Measurements from ENCODE around the gene AAMP. TPM values are rescaled to one million over a fixed set of nuclear protein-coding genes. Genes with fewer than 3 reads are reported as not detected.

The AAMP gene
- total and polyA plus RNA-seq, 4 donors = 82.1 to 128 (median 113) TPM

- WGBS (ENCODE audit: insufficient coverage) = no CpG with 5 or more reads among the region's 1 CpG
- H3K4me1 ChIP-seq (ENCODE audit: control insufficient read depth, insufficient read depth, low read length) = no peaks in the 10 kb centered on the region
- H3K9me3 ChIP-seq (ENCODE audit: control insufficient read depth, insufficient read depth, low read length) = no peaks in the 10 kb centered on the region
- no peaks in the 10 kb centered on the region for H3K27me3 ChIP-seq (ENCODE audit: control insufficient read depth, insufficient read depth, low read length)
- H3K4me3 ChIP-seq (ENCODE audit: low read depth, low read length) = no peak overlapping the region
- peaks cover 50% of the 10 kb centered on the region for H3K36me3 ChIP-seq (ENCODE audit: control insufficient read depth, insufficient read depth, low read length)
- DNase-seq (ENCODE audit: low read depth in 4 of 6, low spot score in 6 of 6) = no peak
- no peak overlapping the region for H3K27ac ChIP-seq (ENCODE audit: low read depth, low read length)
Measured at GRCh38 chr2:218230882-218231281, 39.1 kb downstream of the AAMP start.

GRCh38 chr2:218229851-218230250, 40.1 kb downstream of the AAMP start:
- Histone ChIP-seq H3K27me3 (ENCODE audit: control insufficient read depth, insufficient read depth, low read length) (no peaks in the 10 kb centered on the region), H3K27ac (ENCODE audit: low read depth, low read length) (no peak overlapping the region), H3K9me3 (ENCODE audit: control insufficient read depth, insufficient read depth, low read length) (no peaks in the 10 kb centered on the region), H3K4me3 (ENCODE audit: low read depth, low read length) (no peak overlapping the region), H3K4me1 (ENCODE audit: control insufficient read depth, insufficient read depth, low read length) (no peaks in the 10 kb centered on the region), H3K36me3 (ENCODE audit: control insufficient read depth, insufficient read depth, low read length) (peaks cover 46% of the 10 kb centered on the region)
- 86% methylated on average over 4 of the region's 4 CpGs for WGBS (ENCODE audit: insufficient coverage)
- no peak for DNase-seq (ENCODE audit: low read depth in 4 of 6, low spot score in 6 of 6)

GRCh38 chr2:218229239-218229638, 40.7 kb downstream of the AAMP start:
- H3K4me3 ChIP-seq (ENCODE audit: low read depth, low read length) = no peak overlapping the region
- H3K36me3 ChIP-seq (ENCODE audit: control insufficient read depth, insufficient read depth, low read length) = peaks cover 46% of the 10 kb centered on the region
- H3K27ac ChIP-seq (ENCODE audit: low read depth, low read length) = no peak overlapping the region
- no peaks in the 10 kb centered on the region for H3K9me3 ChIP-seq (ENCODE audit: control insufficient read depth, insufficient read depth, low read length)
- H3K4me1 ChIP-seq (ENCODE audit: control insufficient read depth, insufficient read depth, low read length) = no peaks in the 10 kb centered on the region
- 60% methylated on average over 1 of the region's 3 CpGs for WGBS (ENCODE audit: insufficient coverage)
- DNase-seq (ENCODE audit: low read depth in 4 of 6, low spot score in 6 of 6) = no peak
- H3K27me3 ChIP-seq (ENCODE audit: control insufficient read depth, insufficient read depth, low read length) = no peaks in the 10 kb centered on the region

GRCh38 chr2:218228366-218229090, 41.4 kb downstream of the AAMP start:
- Histone ChIP-seq H3K9me3 (ENCODE audit: control insufficient read depth, insufficient read depth, low read length) (no peaks in the 10 kb centered on the region), H3K27ac (ENCODE audit: low read depth, low read length) (no peak overlapping the region), H3K4me1 (ENCODE audit: control insufficient read depth, insufficient read depth, low read length) (no peaks in the 10 kb centered on the region), H3K36me3 (ENCODE audit: control insufficient read depth, insufficient read depth, low read length) (peaks cover 43% of the 10 kb centered on the region), H3K4me3 (ENCODE audit: low read depth, low read length) (no peak overlapping the region), H3K27me3 (ENCODE audit: control insufficient read depth, insufficient read depth, low read length) (no peaks in the 10 kb centered on the region)
- no peak for DNase-seq (ENCODE audit: low read depth in 4 of 6, low spot score in 6 of 6)
- WGBS (ENCODE audit: insufficient coverage) = no CpG with 5 or more reads among the region's 6 CpGs

- DNase-seq (ENCODE audit: low read depth in 4 of 6, low spot score in 6 of 6) = no peak
- H3K27me3 ChIP-seq (ENCODE audit: control insufficient read depth, insufficient read depth, low read length) = no peaks in the 10 kb centered on the region
- no peak overlapping the region for H3K27ac ChIP-seq (ENCODE audit: low read depth, low read length)
- WGBS (ENCODE audit: insufficient coverage) = 100% methylated on average over 1 of the region's 3 CpGs
- no peak overlapping the region for H3K4me3 ChIP-seq (ENCODE audit: low read depth, low read length)
- no peaks in the 10 kb centered on the region for H3K4me1 ChIP-seq (ENCODE audit: control insufficient read depth, insufficient read depth, low read length)
- H3K9me3 ChIP-seq (ENCODE audit: control insufficient read depth, insufficient read depth, low read length) = no peaks in the 10 kb centered on the region
- peaks cover 31% of the 10 kb centered on the region for H3K36me3 ChIP-seq (ENCODE audit: control insufficient read depth, insufficient read depth, low read length)
Measured at GRCh38 chr2:218226903-218227302, 43.0 kb downstream of the AAMP start.

GRCh38 chr2:218224186-218224585, 45.8 kb downstream of the AAMP start:
- no CpG with 5 or more reads among the region's 1 CpG for WGBS (ENCODE audit: insufficient coverage)
- H3K27ac ChIP-seq (ENCODE audit: low read depth, low read length) = no peak overlapping the region
- H3K9me3 ChIP-seq (ENCODE audit: control insufficient read depth, insufficient read depth, low read length) = no peaks in the 10 kb centered on the region
- H3K4me1 ChIP-seq (ENCODE audit: control insufficient read depth, insufficient read depth, low read length) = peaks cover 9% of the 10 kb centered on the region
- no peak for DNase-seq (ENCODE audit: low read depth in 4 of 6, low spot score in 6 of 6)
- no peaks in the 10 kb centered on the region for H3K27me3 ChIP-seq (ENCODE audit: control insufficient read depth, insufficient read depth, low read length)
- H3K4me3 ChIP-seq (ENCODE audit: low read depth, low read length) = no peak overlapping the region
- peaks cover 14% of the 10 kb centered on the region for H3K36me3 ChIP-seq (ENCODE audit: control insufficient read depth, insufficient read depth, low read length)

GRCh38 chr2:218223046-218223445, 46.9 kb downstream of the AAMP start:
- Histone ChIP-seq H3K36me3 (ENCODE audit: control insufficient read depth, insufficient read depth, low read length) (peaks cover 14% of the 10 kb centered on the region), H3K27me3 (ENCODE audit: control insufficient read depth, insufficient read depth, low read length) (no peaks in the 10 kb centered on the region), H3K4me1 (ENCODE audit: control insufficient read depth, insufficient read depth, low read length) (peaks cover 10% of the 10 kb centered on the region), H3K4me3 (ENCODE audit: low read depth, low read length) (no peak overlapping the region), H3K27ac (ENCODE audit: low read depth, low read length) (no peak overlapping the region), H3K9me3 (ENCODE audit: control insufficient read depth, insufficient read depth, low read length) (no peaks in the 10 kb centered on the region)
- DNase-seq (ENCODE audit: low read depth in 4 of 6, low spot score in 6 of 6) = peak in 1 of 6 donors; percentile 32
- 96% methylated on average over 3 of the region's 5 CpGs for WGBS (ENCODE audit: insufficient coverage)

DNA sequence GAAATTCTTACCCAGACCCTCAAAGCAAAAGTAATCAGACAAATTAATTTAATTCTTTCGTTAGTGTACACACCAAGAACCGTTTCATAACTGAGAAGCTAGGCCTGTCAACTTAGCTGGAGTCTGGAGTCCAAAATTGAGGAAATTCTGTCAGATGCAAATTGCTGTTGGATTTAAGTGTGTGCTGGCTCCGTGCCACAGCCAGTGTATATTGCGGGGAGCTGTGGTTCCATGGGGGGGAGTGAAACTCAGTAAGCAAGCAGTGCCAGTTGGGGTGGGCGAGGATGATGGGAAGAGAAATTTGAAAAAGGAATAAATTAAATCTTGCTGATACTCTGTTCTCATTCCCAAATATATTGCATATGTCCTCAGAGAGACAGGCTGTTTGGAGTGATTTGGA, 48.9 kb downstream of the AAMP start:
- Histone ChIP-seq H3K36me3 (ENCODE audit: control insufficient read depth, insufficient read depth, low read length) (peaks cover 10% of the 10 kb centered on the region), H3K4me3 (ENCODE audit: low read depth, low read length) (no peak overlapping the region), H3K9me3 (ENCODE audit: control insufficient read depth, insufficient read depth, low read length) (no peaks in the 10 kb centered on the region), H3K27ac (ENCODE audit: low read depth, low read length) (no peak overlapping the region), H3K4me1 (ENCODE audit: control insufficient read depth, insufficient read depth, low read length) (peaks cover 19% of the 10 kb centered on the region), H3K27me3 (ENCODE audit: control insufficient read depth, insufficient read depth, low read length) (no peaks in the 10 kb centered on the region)
- DNase-seq (ENCODE audit: low read depth in 4 of 6, low spot score in 6 of 6) = peak in 1 of 6 donors; percentile 80
- 73% methylated on average over 3 of the region's 5 CpGs for WGBS (ENCODE audit: insufficient coverage)

GRCh38 chr2:218219934-218220333, 50.0 kb downstream of the AAMP start:
- Histone ChIP-seq H3K36me3 (ENCODE audit: control insufficient read depth, insufficient read depth, low read length) (peaks cover 3% of the 10 kb centered on the region), H3K4me1 (ENCODE audit: control insufficient read depth, insufficient read depth, low read length) (peaks cover 19% of the 10 kb centered on the region), H3K27ac (ENCODE audit: low read depth, low read length) (no peak overlapping the region), H3K9me3 (ENCODE audit: control insufficient read depth, insufficient read depth, low read length) (no peaks in the 10 kb centered on the region), H3K27me3 (ENCODE audit: control insufficient read depth, insufficient read depth, low read length) (no peaks in the 10 kb centered on the region), H3K4me3 (ENCODE audit: low read depth, low read length) (no peak overlapping the region)
- no peak for DNase-seq (ENCODE audit: low read depth in 4 of 6, low spot score in 6 of 6)
- WGBS (ENCODE audit: insufficient coverage) = no CpG with 5 or more reads among the region's 2 CpGs
